GM12878 (cell line): ENCODE measurements around the gene KLHL3. TPM values are rescaled to one million over a fixed set of nuclear protein-coding genes. Genes with fewer than 3 reads are reported as not detected.

Experiments used
- BHLHE40 ChIP-seq, 2 experiments: fragments of 450-650 bp in 1 of 2; IDR thresholded peaks; 2 replicates each; pipeline ENCODE4 v1.6.1; 2011 to 2017; ENCODE audit warnings: low read depth in 2 of 2, borderline replicate concordance in 1 of 2, improper control_type of control experiment in 1 of 2, low read length in 1 of 2, mild to moderate bottlenecking in 1 of 2
- CEBPB ChIP-seq, 2 experiments: fragments of 150-350 bp in 1 of 2; IDR thresholded peaks; 2 replicates each; pipeline ENCODE4 v1.6.1; 2012 to 2014; ENCODE audit warnings: low read depth in 2 of 2, low read length in 2 of 2, borderline replicate concordance in 1 of 2, inconsistent platforms in 1 of 2
- CREM ChIP-seq: IDR thresholded peaks from 2 replicates; pipeline ENCODE4 v1.6.1; 2014; ENCODE audit warnings: antibody characterized with exemption, low read depth
- E2F4 ChIP-seq: IDR thresholded peaks from 2 replicates; pipeline ENCODE4 v1.6.1; 2012; ENCODE audit warnings: low read depth, low read length, improper control_type of control experiment
- ELK1 ChIP-seq: IDR thresholded peaks from 2 replicates; pipeline ENCODE4 v1.6.1; 2012; ENCODE audit warnings: low read depth, low read length, improper control_type of control experiment
- FOS ChIP-seq: IDR thresholded peaks from 3 replicates; pipeline ENCODE4 v1.6.1; 2011; ENCODE audit warnings: borderline replicate concordance; ENCODE audit not compliant: insufficient read length; ENCODE audit errors: extremely low read depth
- FOXK2 ChIP-seq: fragments of 450-650 bp; IDR thresholded peaks from 2 replicates; pipeline ENCODE4 v1.6.1; 2017; ENCODE audit warnings: mild to moderate bottlenecking, moderate library complexity
- IKZF2 ChIP-seq, 2 experiments: fragments of 450-650 bp; IDR thresholded peaks; 2 replicates each; pipeline ENCODE4 v1.6.1; 2017; ENCODE audit warnings: mild to moderate bottlenecking in 2 of 2, moderate library complexity in 2 of 2
- IRF4 ChIP-seq: IDR thresholded peaks from 2 replicates; pipeline ENCODE4 v1.6.1; 2011; ENCODE audit warnings: low read depth, low read length
- JUND ChIP-seq: IDR thresholded peaks from 2 replicates; pipeline ENCODE4 v1.6.1; 2012; ENCODE audit warnings: low read depth, mild to moderate bottlenecking, low read length, improper control_type of control experiment, moderate library complexity
- NBN ChIP-seq: fragments of 450-650 bp; IDR thresholded peaks from 2 replicates; pipeline ENCODE4 v1.6.1; 2016
- NFYB ChIP-seq: IDR thresholded peaks from 2 replicates; pipeline ENCODE4 v1.6.1; 2011; ENCODE audit warnings: low read depth, mild to moderate bottlenecking, low read length, improper control_type of control experiment, moderate library complexity; ENCODE audit not compliant: insufficient read depth
- NR2C1 ChIP-seq: fragments of 450-650 bp; IDR thresholded peaks from 2 replicates; pipeline ENCODE4 v1.6.1; 2017; ENCODE audit warnings: antibody characterized with exemption, mild to moderate bottlenecking, moderate library complexity
- POLR2AphosphoS5 ChIP-seq: IDR thresholded peaks from 2 replicates; pipeline ENCODE4 v1.6.1; 2011; ENCODE audit warnings: mild to moderate bottlenecking, low read length, inconsistent platforms
- RUNX3 ChIP-seq: IDR thresholded peaks from 2 replicates; pipeline ENCODE4 v1.6.1; 2012; ENCODE audit warnings: low read length, inconsistent platforms
- SREBF1 ChIP-seq: IDR thresholded peaks from 2 replicates; pipeline ENCODE4 v1.6.1; 2012; ENCODE audit warnings: mild to moderate bottlenecking, low read length
- USF2 ChIP-seq: IDR thresholded peaks from 2 replicates; pipeline ENCODE4 v1.6.1; 2011; ENCODE audit warnings: low read depth, low read length, improper control_type of control experiment, borderline replicate concordance
- ZBTB40 ChIP-seq: fragments of 450-650 bp; IDR thresholded peaks from 2 replicates; pipeline ENCODE4 v1.6.1; 2016; ENCODE audit warnings: mild to moderate bottlenecking, moderate library complexity, borderline replicate concordance
- ZNF207 ChIP-seq: fragments of 450-650 bp; IDR thresholded peaks from 2 replicates; pipeline ENCODE4 v1.6.1; 2014; ENCODE audit warnings: antibody characterized with exemption, mild to moderate bottlenecking, borderline replicate concordance
- polyA plus RNA-seq, 11 experiments: library from polyadenylated mRNA; depleted of rRNA in 4 of 11; unstranded in 6 of 11; stranded (reverse) in 5 of 11; fragments of >200 nt; fragmentation: Nextera tagmentation in 4 of 11; fragmentation: Illumina TruSeq in 1 of 11; extraction: Ambion mirVana in 4 of 11; extraction: Trizol in 1 of 11; gene quantifications; 1 replicate in 1 of 11; 2 replicates in 10 of 11; pipeline versions ENCODE4 v1.2.1 to v1.2.3, GENCODE V29; 2011 to 2016; ENCODE audit warnings: inconsistent platforms in 2 of 11, missing spikeins in 2 of 11, low read depth in 1 of 11
- total RNA-seq, 4 experiments: library from RNA; depleted of rRNA in 3 of 4; stranded (reverse); fragments of >200 nt in 3 of 4; fragmentation: Illumina TruSeq in 1 of 4; extraction: Trizol in 1 of 4; gene quantifications; 2 replicates each; pipeline versions ENCODE4 v1.2.1 to v1.2.3, GENCODE V29; 2013 to 2021

KLHL3 gene
- total and polyA plus RNA-seq, 10 of the 15 experiments (the other 5 are each of a cell fraction or from before 2014, with no cell fraction given): 1.7 to 11.7 (median 5.6) TPM

- TF ChIP-seq NR2C1 (no peak), POLR2AphosphoS5 (peak; percentile 98), E2F4 (peak; percentile 79), FOXK2 (no peak), NBN (peak; percentile 99), ZBTB40 (peak; percentile 90), IKZF2 (IDR thresholded peaks at IDR 0.05) (peak; percentile 66 to 76), FOS (no peak), SREBF1 (peak; percentile 22; the same call in 1 of the 2 replicates), JUND (peak; percentile 95), USF2 (no peak), CEBPB (IDR thresholded peaks at IDR 0.05; ENCODE audit: borderline replicate concordance in 1 of 2, low read depth in 2 of 2, low read length in 2 of 2) (no peak), BHLHE40 (IDR thresholded peaks at IDR 0.05; ENCODE audit: borderline replicate concordance in 1 of 2, low read depth in 2 of 2, low read length in 1 of 2) (peak; percentile 36 to 72; a peak in 3 of 4 replicates), RUNX3 (peak; percentile 83), NFYB (peak; percentile 74), IRF4 (peak; percentile 71; the same call in 1 of the 2 replicates), ZNF207 (peak; percentile 93), CREM (peak; percentile 88), ELK1 (peak; percentile 61; the same call in 1 of the 2 replicates)
Measured at GRCh38 chr5:137754188-137754960, 18.5 kb upstream of the KLHL3 start, which contains the start of gene HNRNPA0 (continued).
